ENCODE data around the gene PAX2. TPM values are rescaled to one million over a fixed set of nuclear protein-coding genes. Genes with fewer than 3 reads are reported as not detected.

The PAX2 gene
- total RNA-seq, 1 donor from 2014 or later = 0.23 TPM

DNA sequence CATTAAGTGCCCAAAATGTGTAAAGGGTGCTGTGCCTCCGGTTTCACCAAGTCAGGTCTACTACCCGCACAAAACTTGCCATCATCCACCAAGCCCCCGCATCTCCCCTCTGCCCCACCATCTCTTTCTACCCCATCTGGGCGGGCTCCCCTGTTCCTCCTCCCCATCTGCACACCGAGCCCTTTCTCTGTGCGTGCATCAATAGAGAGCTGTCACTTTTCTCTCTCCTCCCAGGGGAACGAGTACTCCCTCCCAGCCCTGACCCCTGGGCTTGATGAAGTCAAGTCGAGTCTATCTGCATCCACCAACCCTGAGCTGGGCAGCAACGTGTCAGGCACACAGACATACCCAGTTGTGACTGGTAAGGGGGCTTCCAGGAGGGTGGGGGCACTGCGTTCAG lies 63.5 kb downstream of the PAX2 start:
- H3K36me3 ChIP-seq (ENCODE audit: insufficient read depth, low read length) = no peaks in the 10 kb centered on the region
- Mint-ChIP-seq H3K9me3 (ENCODE audit: unreplicated experiment) (no peaks in the 10 kb centered on the region), H3K4me1 (ENCODE audit: low read depth, unreplicated experiment) (no peaks in the 10 kb centered on the region), H3K27me3 (ENCODE audit: low read depth, unreplicated experiment) (peaks cover 96% of the 10 kb centered on the region), H3K27ac (ENCODE audit: unreplicated experiment) (no peak overlapping the region), H3K4me3 (ENCODE audit: unreplicated experiment) (no peak overlapping the region), H3K36me3 (ENCODE audit: low read depth, unreplicated experiment) (peaks cover 5% of the 10 kb centered on the region)
- no peak overlapping the region for H3K9ac ChIP-seq (ENCODE audit: low read length)
- no peak overlapping the region for H2AFZ ChIP-seq (ENCODE audit: low read depth, low read length)
- H3K4me1 ChIP-seq (ENCODE audit: insufficient read depth, low read length) = no peaks in the 10 kb centered on the region
- no peak overlapping the region for H3K4me2 ChIP-seq (ENCODE audit: low read length)
- H4K20me1 ChIP-seq (ENCODE audit: insufficient read depth, low read length) = no peaks in the 10 kb centered on the region
- no peak overlapping the region for H3K27ac ChIP-seq (ENCODE audit: low read depth, low read length)
- no peak for TF ChIP-seq EZH2 (IDR thresholded peaks at IDR 0.05; ENCODE audit: insufficient read depth, low read length)
- TF ChIP-seq, protein P1, sequence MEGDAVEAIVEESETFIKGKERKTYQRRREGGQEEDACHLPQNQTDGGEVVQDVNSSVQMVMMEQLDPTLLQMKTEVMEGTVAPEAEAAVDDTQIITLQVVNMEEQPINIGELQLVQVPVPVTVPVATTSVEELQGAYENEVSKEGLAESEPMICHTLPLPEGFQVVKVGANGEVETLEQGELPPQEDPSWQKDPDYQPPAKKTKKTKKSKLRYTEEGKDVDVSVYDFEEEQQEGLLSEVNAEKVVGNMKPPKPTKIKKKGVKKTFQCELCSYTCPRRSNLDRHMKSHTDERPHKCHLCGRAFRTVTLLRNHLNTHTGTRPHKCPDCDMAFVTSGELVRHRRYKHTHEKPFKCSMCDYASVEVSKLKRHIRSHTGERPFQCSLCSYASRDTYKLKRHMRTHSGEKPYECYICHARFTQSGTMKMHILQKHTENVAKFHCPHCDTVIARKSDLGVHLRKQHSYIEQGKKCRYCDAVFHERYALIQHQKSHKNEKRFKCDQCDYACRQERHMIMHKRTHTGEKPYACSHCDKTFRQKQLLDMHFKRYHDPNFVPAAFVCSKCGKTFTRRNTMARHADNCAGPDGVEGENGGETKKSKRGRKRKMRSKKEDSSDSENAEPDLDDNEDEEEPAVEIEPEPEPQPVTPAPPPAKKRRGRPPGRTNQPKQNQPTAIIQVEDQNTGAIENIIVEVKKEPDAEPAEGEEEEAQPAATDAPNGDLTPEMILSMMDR (IDR thresholded peaks at IDR 0.05; ENCODE audit: insufficient read depth, low read depth, low read length) = no peak
- H3K79me2 ChIP-seq (ENCODE audit: insufficient read depth, low read length) = no peaks in the 10 kb centered on the region
- H3K4me3 ChIP-seq (ENCODE audit: insufficient read depth, low read depth, low read length) = no peak overlapping the region
- H3K9me3 ChIP-seq (ENCODE audit: insufficient read depth, low read depth, low read length) = no peaks in the 10 kb centered on the region
- no peak for DNase-seq (ENCODE audit: low read depth)
- peaks cover 40% of the 10 kb centered on the region for H3K27me3 ChIP-seq (ENCODE audit: insufficient read depth, low read length)
- no peak for FAIRE-seq

DNA sequence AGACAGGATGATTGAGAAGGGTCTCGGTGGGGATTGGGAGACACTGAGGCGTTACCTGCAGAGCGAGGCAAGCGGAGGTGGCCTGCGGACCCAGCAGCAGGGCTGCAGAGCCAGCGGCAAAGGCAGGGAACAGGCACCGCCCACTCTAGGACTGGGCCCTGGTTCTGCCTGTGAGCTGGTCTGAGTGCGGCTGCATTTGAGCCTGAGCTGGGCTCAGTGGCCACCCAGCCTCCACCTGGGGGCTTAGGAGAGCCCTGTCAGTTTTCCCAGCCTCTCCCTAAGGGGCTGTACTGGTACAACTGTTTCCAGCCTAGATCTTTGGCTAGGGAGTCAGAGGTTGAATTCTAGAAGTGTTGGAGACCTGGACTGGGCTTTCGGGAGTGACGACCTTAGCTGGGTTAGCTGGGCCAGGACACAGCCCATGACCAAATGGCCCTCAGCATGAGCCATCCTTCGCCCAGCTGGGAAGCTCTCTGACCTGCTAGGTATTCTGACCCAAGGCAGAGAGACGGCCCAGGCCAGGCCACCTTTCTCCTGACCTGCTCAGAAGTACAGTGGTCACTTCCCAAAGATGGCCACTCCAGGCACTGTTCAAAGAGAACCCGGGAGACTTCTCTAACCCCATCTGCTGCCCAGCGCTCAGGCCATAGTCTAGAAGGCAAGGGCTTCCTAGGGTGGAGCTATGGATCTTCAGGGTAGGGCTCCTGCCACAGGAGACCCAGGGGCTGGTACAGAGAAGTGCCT lies 64.9 kb downstream of the PAX2 start:
- no peaks in the 10 kb centered on the region for H3K36me3 ChIP-seq (ENCODE audit: insufficient read depth, low read length)
- no peak overlapping the region for H2AFZ ChIP-seq (ENCODE audit: low read depth, low read length)
- H3K9ac ChIP-seq (ENCODE audit: low read length) = no peak overlapping the region
- TF ChIP-seq, protein P1 (IDR thresholded peaks at IDR 0.05; ENCODE audit: insufficient read depth, low read depth, low read length) = no peak
- TF ChIP-seq EZH2 (IDR thresholded peaks at IDR 0.05; ENCODE audit: insufficient read depth, low read length) = no peak
- H3K27me3 ChIP-seq (ENCODE audit: insufficient read depth, low read length) = peaks cover 33% of the 10 kb centered on the region
- FAIRE-seq = no peak
- H3K79me2 ChIP-seq (ENCODE audit: insufficient read depth, low read length) = no peaks in the 10 kb centered on the region
- no peak for DNase-seq (ENCODE audit: low read depth)
- Mint-ChIP-seq H3K27ac (ENCODE audit: unreplicated experiment) (no peak overlapping the region), H3K36me3 (ENCODE audit: low read depth, unreplicated experiment) (peaks cover 5% of the 10 kb centered on the region), H3K4me1 (ENCODE audit: low read depth, unreplicated experiment) (no peaks in the 10 kb centered on the region), H3K27me3 (ENCODE audit: low read depth, unreplicated experiment) (peaks cover 95% of the 10 kb centered on the region), H3K4me3 (ENCODE audit: unreplicated experiment) (no peak overlapping the region), H3K9me3 (ENCODE audit: unreplicated experiment) (no peaks in the 10 kb centered on the region)
- no peaks in the 10 kb centered on the region for H3K9me3 ChIP-seq (ENCODE audit: insufficient read depth, low read depth, low read length)
- no peaks in the 10 kb centered on the region for H4K20me1 ChIP-seq (ENCODE audit: insufficient read depth, low read length)
- H3K4me3 ChIP-seq (ENCODE audit: insufficient read depth, low read depth, low read length) = no peak overlapping the region
- no peak overlapping the region for H3K27ac ChIP-seq (ENCODE audit: low read depth, low read length)
- H3K4me1 ChIP-seq (ENCODE audit: insufficient read depth, low read length) = no peaks in the 10 kb centered on the region
- H3K4me2 ChIP-seq (ENCODE audit: low read length) = no peak overlapping the region

DNA sequence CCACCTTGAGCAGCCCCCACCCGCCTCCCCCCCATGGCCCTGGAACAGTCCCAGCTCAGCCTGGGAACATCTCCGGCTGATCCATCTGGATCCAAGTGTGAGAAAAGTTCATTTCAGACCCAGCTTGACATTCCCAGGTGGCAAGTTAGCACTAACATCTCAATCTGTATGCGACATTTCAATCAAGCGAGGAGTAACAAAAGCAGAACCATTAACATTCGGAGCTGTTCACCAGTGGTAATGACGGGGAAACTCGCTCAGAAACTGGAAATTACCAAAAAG lies 65.4 kb downstream of the PAX2 start:
- H3K36me3 ChIP-seq (ENCODE audit: insufficient read depth, low read length) = no peaks in the 10 kb centered on the region
- no peak overlapping the region for H3K4me3 ChIP-seq (ENCODE audit: insufficient read depth, low read depth, low read length)
- no peak overlapping the region for H3K27ac ChIP-seq (ENCODE audit: low read depth, low read length)
- Mint-ChIP-seq H3K4me1 (ENCODE audit: low read depth, unreplicated experiment) (no peaks in the 10 kb centered on the region), H3K9me3 (ENCODE audit: unreplicated experiment) (no peaks in the 10 kb centered on the region), H3K36me3 (ENCODE audit: low read depth, unreplicated experiment) (peaks cover 5% of the 10 kb centered on the region), H3K4me3 (ENCODE audit: unreplicated experiment) (no peak overlapping the region), H3K27me3 (ENCODE audit: low read depth, unreplicated experiment) (peaks cover 95% of the 10 kb centered on the region), H3K27ac (ENCODE audit: unreplicated experiment) (no peak overlapping the region)
- H3K27me3 ChIP-seq (ENCODE audit: insufficient read depth, low read length) = peaks cover 38% of the 10 kb centered on the region
- no peak overlapping the region for H2AFZ ChIP-seq (ENCODE audit: low read depth, low read length)
- H3K9me3 ChIP-seq (ENCODE audit: insufficient read depth, low read depth, low read length) = no peaks in the 10 kb centered on the region
- H3K4me2 ChIP-seq (ENCODE audit: low read length) = no peak overlapping the region
- no peak overlapping the region for H3K9ac ChIP-seq (ENCODE audit: low read length)
- no peaks in the 10 kb centered on the region for H4K20me1 ChIP-seq (ENCODE audit: insufficient read depth, low read length)
- H3K79me2 ChIP-seq (ENCODE audit: insufficient read depth, low read length) = no peaks in the 10 kb centered on the region
- no peak for FAIRE-seq
- no peaks in the 10 kb centered on the region for H3K4me1 ChIP-seq (ENCODE audit: insufficient read depth, low read length)
- no peak for DNase-seq (ENCODE audit: low read depth)
- no peak for TF ChIP-seq EZH2 (IDR thresholded peaks at IDR 0.05; ENCODE audit: insufficient read depth, low read length)
- TF ChIP-seq, protein P1 (IDR thresholded peaks at IDR 0.05; ENCODE audit: insufficient read depth, low read depth, low read length) = no peak

All from astrocyte (in vitro differentiated cells and primary cell).